Measurements from ENCODE around the gene ZNF23.
A peak's percentile ranks its signal among the peaks of the same experiment; 100 is the strongest.

Gene ZNF23

GRCh38 chr16:71426880-71427615, 35.0 kb downstream of the ZNF23 start:
- no peak for DNase-seq (ENCODE audit: low read depth, low spot score)

GRCh38 chr16:71426069-71426879, 35.8 kb downstream of the ZNF23 start:
- peak; percentile 79 for DNase-seq (ENCODE audit: low read depth, low spot score)

GRCh38 chr16:71425746-71426068, 36.3 kb downstream of the ZNF23 start:
- DNase-seq (ENCODE audit: low read depth, low spot score), result no peak

- no peak for DNase-seq (ENCODE audit: low read depth, low spot score)
Observed at GRCh38 chr16:71424626-71425025, 37.4 kb downstream of the ZNF23 start.

GRCh38 chr16:71423865-71424264, 38.2 kb downstream of the ZNF23 start:
- no peak for DNase-seq (ENCODE audit: low read depth, low spot score)

GRCh38 chr16:71423016-71423415, 39.0 kb downstream of the ZNF23 start:
- DNase-seq (ENCODE audit: low read depth, low spot score), result no peak

GRCh38 chr16:71421911-71422310, 40.1 kb downstream of the ZNF23 start:
- DNase-seq (ENCODE audit: low read depth, low spot score), result no peak

GRCh38 chr16:71414038-71414437, 48.0 kb downstream of the ZNF23 start:
- no peak for DNase-seq (ENCODE audit: low read depth, low spot score)

- DNase-seq (ENCODE audit: low read depth, low spot score), result no peak
Observed at GRCh38 chr16:71413341-71413740, 48.7 kb downstream of the ZNF23 start.

- DNase-seq (ENCODE audit: low read depth, low spot score), result peak; percentile 82
Observed at GRCh38 chr16:71412270-71413160, 49.5 kb downstream of the ZNF23 start.

GRCh38 chr16:71410146-71410545, 51.9 kb downstream of the ZNF23 start:
- no peak for DNase-seq (ENCODE audit: low read depth, low spot score)

GRCh38 chr16:71409011-71409775, 52.9 kb downstream of the ZNF23 start:
- DNase-seq (ENCODE audit: low read depth, low spot score), result no peak

GRCh38 chr16:71408536-71408935, 53.5 kb downstream of the ZNF23 start:
- DNase-seq (ENCODE audit: low read depth, low spot score), result no peak

- no peak for DNase-seq (ENCODE audit: low read depth, low spot score)
Observed at GRCh38 chr16:71407731-71408130, 54.3 kb downstream of the ZNF23 start.

GRCh38 chr16:71406724-71407123, 55.3 kb downstream of the ZNF23 start:
- DNase-seq (ENCODE audit: low read depth, low spot score), result no peak

GRCh38 chr16:71406316-71406715, 55.7 kb downstream of the ZNF23 start:
- no peak for DNase-seq (ENCODE audit: low read depth, low spot score)

GRCh38 chr16:71404364-71404763, 57.7 kb downstream of the ZNF23 start:
- no peak for DNase-seq (ENCODE audit: low read depth, low spot score)

- no peak for DNase-seq (ENCODE audit: low read depth, low spot score)
Observed at GRCh38 chr16:71402674-71403073, 59.4 kb downstream of the ZNF23 start.

GRCh38 chr16:71402007-71402406, 60.0 kb downstream of the ZNF23 start:
- DNase-seq (ENCODE audit: low read depth, low spot score), result no peak

- no peak for DNase-seq (ENCODE audit: low read depth, low spot score)
Observed at GRCh38 chr16:71399801-71400563, 62.1 kb downstream of the ZNF23 start.

All from astrocyte of the hippocampus (primary cell).